Transverse colon (tissue), 3 donors: ENCODE data around the gene MED8.

Experiments used
- CTCF ChIP-seq, 5 experiments: fragments of 200-600 bp in 3 of 5; fragments of 450-650 bp in 2 of 5; sonication (generic) in 3 of 5; IDR thresholded peaks; 1 replicate in 2 of 5; 2 replicates in 3 of 5; pipeline ENCODE4 v1.5.1; 2016 to 2017; ENCODE audit warnings: antibody characterized with exemption in 5 of 5, inconsistent platforms in 3 of 5, mild to moderate bottlenecking in 2 of 5, moderate library complexity in 1 of 5
- EP300 ChIP-seq: sonication (generic); formaldehyde crosslinking; IDR thresholded peaks from one replicate; pipeline ENCODE4 v1.6.1; 2017; ENCODE audit warnings: antibody characterized with exemption, low read depth

DNA sequence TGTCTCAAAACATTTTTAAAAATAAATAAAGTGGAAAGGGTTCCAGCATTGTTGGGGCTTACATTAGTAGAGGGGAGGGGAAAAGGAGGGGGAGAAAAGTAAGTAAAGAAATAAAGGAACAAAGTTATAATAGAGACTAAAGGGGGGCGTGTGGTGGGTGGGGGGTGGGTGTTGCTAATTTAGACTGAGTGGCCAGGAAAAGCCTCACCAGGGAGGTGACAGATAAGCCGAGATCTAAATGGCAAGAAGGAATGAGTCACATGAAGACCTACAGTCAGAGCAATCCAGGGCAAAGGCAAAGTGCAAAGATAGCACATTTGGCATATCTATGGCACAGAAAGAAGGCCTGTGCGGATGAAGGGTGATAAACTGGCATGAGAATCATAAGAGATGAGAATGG lies 44.5 kb downstream of the MED8 start:
- no peak for TF ChIP-seq CTCF (IDR thresholded peaks at IDR 0.05)
- no peak for TF ChIP-seq EP300
